Right lung (tissue), 5 donors: ENCODE measurements around the gene MBOAT2. TPM values are rescaled to one million over a fixed set of nuclear protein-coding genes. Genes with fewer than 3 reads are reported as not detected.

Experiments
- DNase-seq, 2 donors: peaks; one replicate each; pipeline ENCODE4 v3.0.0-alpha.2; 2013
- polyA plus RNA-seq, 5 donors: library from polyadenylated mRNA; unstranded; fragments of 120-200 nt; gene quantifications; one replicate each; pipeline versions ENCODE4 v1.2.1 to v1.2.3, GENCODE V29; 2013; ENCODE audit warnings: inconsistent platforms in 1 of 5, low replicate concordance in 1 of 5; ENCODE audit not compliant: insufficient read length in 5 of 5, insufficient read depth in 1 of 5

Gene MBOAT2
- polyA plus RNA-seq, 5 donors, result 38.1 to 89.6 (median 78.8) TPM

DNA sequence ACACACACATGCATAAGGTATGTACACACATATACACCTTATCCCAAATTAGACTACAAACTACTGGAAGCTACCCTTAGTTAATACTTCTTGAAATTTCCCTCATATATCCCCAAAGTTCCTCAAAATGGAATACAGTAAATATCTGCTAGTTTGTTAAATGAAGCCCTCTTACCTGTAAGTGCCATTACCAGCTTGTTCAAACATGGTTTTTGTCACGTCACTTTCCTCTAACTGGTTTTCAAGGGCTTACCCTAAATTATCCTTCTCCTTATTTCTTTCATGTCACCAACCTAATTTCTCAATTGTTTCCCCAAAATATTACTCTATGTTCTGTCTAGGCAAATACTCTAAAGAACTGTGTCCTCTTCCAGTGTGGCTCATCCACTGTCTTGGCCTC lies 141.7 kb downstream of the MBOAT2 start:
- no peak for DNase-seq

DNA sequence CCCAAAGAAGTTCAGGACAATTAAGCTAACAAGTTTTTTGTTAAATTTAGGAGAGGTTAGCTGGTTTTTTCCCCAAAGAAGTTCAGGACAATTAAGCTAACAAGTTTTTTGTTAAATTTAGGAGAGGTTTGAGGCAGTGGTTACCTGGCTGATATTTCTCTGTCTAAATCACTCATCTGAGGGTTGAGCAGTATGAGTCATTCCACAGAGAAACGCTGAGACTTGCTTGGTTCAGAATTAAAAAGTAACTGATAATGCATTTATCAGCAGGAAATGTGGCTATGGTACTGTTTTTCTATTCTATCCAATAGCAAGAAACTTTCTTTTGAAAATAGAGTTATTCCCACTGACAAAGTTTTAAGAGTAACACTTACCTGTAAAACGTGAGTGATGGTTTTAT lies 143.2 kb downstream of the MBOAT2 start:
- DNase-seq, result no peak

DNA sequence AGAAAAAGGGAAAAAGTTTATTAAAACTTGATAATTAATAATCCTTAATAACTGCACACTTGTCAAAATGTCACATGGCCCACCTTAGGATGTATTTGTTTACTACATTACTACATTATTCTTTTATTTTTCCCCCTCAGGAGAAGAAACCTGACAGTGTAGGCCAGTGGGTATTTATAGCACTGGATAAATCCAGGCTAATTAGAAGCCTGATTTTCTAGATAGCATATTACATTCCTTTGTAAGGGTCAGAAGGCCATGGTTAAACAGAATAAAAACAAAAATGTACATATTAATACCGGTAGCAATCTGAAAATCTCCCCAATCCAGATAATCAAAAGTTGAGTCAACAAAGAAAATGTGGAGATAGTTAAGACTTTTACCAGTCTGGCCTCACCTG lies 144.6 kb downstream of the MBOAT2 start:
- no peak for DNase-seq

DNA sequence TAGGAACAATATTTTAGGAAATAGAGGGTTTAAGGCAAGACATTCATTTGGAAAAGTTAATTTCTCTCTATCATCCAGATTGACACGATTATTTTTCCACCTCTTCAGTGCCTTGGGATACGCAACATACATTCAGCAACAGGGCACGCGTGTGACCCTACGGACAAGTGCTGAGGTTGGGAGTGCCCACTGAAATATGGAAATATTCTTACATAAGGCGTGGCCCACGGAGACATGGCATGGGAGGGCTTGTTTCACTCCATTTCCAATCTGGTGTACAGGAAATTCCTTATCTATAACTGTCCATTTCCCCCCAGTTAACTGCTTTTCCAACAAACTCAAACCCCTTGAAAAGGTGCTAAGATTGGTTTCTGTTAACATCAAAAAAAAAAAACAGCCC lies 145.2 kb downstream of the MBOAT2 start:
- DNase-seq, result no peak

DNA sequence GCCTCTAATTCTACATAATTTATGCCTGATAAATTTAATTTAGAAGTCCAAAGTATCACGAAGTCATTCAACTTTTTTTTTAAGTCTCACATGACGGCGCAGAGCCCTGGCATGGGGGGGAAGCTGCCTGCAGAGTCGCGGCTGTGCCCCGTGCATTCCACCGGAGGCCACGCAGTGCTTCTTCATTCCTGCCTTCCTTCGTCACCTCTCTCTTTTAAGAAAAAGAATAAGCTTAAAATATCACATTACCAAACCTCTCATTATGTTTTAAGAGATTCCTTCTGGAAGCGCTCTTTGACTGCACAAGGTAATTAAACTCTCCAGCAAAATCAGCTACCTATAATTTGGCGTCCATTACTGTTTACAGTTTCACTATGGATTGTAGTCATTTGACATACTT lies 145.8 kb downstream of the MBOAT2 start:
- no peak for DNase-seq

DNA sequence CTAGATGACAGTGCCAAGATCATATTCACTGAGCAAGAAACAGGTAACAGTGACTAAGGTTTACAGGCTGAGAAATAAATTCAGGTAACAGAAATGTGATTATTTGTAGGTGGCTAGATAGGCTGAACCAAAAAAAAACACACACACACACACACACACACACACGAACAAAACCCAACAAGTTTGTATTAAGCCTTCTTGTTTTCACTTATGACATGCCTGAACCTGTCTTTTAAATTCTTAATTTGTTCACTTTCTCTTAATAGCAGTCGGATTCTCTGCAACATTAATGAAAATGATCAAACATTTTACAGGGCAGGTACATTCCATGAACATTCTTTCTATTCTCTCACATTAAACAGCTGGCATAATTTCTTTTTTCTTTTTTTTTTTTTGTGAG lies 147.3 kb downstream of the MBOAT2 start:
- DNase-seq, result no peak

DNA sequence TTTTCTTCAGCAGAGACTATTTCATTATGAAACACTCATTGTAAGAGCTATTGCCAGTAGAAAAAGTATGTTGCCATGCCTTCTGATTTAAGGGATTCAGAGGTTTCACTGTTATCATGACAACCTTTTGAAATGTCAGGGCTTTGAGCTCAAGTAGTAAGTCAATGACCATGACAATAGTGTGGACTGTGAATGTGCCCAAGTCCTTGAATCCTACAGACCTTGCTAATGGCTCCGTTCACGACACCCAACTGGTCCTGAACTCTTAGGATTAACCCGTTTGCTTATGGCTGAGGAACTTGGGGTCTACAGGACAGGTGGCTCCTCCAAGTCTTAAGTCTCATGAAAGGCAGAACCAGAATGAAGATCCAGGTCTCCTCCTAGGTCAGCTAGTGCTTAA lies 148.5 kb downstream of the MBOAT2 start:
- no peak for DNase-seq

DNA sequence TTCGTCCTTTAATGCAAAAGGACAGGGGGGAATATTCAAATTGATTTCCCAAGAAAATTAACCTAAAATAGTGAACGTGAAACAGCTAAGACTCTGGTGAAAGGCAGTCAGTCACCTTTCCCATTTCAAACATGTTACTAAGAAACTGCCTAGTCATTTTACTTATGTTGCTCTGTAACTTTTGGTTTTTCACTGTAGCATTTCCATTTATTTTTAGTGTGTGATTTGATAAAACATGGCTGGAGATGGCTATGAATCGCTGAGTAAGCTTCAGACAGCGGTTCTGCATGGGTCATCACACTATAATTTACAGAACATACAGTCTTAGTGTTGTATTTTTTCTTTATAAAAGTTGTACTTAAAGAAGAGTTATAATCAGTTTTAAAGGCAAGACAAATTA lies 150.1 kb downstream of the MBOAT2 start:
- peak in 1 of 2 donors; percentile 38 for DNase-seq

DNA sequence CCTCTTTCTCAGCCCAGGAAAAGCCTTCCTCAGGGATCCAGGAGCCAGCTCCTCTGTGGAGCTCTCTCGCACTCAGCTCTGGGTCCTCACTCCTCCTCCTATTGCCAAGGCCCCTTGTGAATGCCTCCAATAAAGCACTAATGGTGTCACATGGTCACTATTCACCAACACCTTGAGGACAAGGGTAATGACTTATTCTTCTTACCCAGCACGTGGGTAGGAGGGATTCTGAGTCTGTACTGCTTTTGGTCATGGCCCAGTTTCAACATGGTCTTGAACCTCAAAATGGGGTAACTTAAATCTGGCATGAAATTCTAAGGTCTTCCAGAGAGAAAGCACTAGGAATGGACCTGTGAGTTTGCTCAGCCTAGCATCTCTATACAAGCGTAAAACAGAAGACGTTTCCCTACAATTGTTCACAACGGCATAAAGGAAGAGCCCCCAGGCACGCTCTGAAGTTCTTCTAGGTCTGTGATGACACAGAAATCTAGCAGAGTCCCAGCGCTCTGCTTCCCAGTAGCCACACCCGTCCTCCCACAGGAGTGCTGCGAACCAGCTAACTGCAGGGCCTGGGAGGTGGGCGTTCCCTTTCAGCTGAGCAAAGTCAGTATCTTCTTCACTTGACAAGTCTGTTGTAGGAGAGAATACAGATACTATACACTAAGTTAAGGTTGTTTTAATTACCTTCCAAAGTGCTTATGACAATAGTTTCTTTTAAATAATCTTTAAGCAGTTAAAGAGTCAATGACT lies 151.5 kb downstream of the MBOAT2 start:
- DNase-seq, result no peak

DNA sequence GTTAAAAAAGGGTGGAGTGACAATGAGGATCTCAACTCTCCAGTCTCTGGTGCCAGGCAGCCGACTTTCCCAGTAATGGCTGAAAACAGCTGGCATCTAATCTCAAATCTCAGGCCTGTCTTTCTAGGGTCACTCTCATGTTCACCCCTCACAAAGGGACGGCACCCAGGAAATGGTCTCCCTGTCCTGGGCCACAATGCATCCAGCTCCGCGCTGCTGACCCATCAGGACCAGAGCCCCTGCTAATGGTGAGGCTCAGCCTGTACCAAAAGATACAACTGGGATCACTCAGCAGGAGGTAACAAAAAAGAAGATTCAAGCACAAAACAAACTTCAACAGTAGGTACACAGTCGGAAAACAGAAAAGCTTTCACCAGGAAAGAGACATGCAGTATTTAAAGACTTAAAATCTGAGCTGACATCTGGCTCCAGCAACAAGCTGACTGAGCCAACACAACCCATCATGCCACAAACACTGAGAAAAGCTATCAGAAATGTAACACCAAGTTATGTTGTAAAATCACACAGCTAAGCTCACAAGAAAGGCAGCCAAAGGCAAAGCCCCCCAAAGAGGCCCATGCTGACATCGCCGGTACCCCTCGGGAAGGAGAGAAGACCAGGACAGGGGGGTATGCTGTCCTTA lies 152.5 kb downstream of the MBOAT2 start:
- no peak for DNase-seq

DNA sequence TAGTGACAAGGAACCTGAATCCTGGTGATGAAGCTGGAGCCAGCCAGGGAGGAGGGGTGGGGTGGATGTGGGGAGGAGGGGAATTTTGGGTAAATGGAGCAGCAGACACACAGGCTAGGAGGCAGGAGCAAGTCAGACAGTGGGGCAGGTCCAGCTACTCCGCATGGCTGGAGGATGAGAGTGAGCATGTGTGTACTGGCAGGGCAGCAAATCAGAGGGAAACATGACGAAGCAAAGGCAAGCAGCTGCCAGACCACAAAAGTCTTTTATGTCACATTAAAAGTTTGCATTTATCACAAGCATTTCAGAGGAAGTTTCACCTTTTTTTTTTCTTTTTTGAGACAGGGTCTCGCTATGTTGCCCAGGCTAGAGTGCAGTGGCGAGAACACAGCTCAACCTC lies 154.2 kb downstream of the MBOAT2 start:
- DNase-seq, result no peak

DNA sequence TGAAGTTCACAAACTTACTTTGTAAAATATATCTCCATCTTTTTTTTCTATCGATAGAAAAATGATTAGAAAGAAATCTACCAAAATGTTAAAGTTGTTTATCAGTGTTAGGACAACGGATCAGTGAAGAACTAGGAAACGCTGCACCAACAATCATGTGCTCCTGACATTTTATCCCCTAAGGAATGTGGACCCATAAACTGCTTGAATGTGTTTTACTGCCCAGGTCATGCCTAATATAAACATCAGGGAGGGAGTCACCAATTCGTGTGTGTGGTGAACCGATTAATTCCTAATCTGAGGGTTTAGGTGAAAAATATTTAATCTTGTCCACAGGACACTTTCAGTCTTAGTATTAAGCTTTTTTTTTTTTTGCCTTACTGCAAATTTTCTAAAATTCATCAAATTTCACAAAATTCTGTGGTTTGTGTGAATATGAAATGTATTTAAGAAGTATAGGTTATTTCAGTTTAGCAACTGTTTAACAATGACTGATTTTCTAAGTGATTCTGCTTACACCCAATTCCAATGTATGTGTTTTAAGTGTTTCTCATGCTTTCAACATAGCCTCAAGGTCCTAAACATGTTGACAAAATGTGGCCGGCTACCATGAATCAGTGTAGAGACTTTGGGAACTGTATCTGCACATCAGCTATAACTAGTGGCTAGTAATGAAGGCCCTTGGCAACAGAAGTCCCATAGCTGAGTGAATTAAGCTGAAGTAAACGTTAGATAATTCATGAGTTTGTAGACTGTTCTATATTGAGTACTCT lies 155.0 kb downstream of the MBOAT2 start:
- no peak for DNase-seq

DNA sequence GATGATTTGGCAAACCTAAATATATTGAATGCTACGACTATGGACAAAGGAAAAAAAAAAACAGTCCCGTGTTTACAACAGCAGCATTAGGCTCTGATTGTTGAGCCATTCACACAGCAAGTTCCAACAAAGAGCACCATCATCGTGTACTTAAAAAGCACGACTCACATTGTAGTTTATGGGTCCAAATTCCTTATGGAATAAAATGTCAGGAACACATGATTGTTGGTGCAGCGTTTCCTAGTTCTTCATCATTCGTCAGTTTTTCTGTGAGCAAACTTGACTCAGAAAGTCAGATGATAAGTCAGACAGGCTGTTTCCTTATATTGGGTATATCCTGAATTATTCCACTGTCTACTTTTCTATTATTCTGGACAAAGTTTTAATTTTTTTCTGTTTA lies 156.1 kb downstream of the MBOAT2 start:
- no peak for DNase-seq

DNA sequence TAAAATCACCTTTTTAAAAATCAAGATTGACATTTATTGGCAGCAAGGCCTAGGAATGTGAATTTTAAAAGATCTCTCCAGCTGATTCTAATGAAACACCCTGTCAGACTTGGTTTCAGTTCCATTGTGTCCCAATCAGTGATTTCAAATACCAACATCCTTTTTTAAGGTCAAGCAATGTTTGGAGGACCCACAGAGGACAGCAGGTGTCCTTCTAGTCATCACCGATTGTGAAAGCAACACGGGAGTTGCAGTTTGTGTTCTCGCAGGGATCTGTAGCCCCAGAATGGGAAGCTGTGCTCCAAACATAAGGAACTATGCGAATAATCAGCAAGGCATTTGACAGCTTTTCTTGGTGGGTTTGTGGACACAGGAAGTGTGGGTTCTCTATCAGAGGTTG lies 161.6 kb downstream of the MBOAT2 start:
- no peak for DNase-seq

DNA sequence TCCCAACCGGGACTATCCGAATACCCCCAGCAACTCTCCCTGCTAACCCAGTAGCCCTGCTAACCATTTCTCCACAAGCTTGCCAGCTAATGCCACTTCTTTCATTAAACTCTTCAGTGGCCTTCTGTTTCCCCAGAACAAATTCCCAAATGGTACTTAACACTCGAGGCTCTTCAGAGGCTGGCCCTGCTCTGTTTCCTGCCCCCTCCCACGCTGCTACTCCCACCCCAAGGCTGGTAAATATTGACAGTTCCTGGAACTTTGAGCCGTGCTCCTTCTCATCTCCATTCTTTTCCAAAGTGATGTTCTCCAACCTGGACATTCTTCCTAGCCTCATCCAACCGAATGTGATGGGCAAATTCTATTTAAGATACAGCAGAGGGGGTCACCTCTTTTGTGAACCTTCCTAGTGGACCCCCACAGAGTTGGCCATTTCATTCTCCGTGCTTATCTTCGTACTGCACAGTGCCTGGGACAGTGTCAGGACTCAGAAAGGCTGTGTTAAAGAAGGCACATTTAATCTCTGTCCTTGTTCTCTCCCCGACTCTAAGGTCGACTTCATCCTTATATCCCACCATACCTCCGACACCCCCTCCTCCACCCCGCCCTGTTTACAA lies 162.9 kb downstream of the MBOAT2 start:
- DNase-seq, result no peak

DNA sequence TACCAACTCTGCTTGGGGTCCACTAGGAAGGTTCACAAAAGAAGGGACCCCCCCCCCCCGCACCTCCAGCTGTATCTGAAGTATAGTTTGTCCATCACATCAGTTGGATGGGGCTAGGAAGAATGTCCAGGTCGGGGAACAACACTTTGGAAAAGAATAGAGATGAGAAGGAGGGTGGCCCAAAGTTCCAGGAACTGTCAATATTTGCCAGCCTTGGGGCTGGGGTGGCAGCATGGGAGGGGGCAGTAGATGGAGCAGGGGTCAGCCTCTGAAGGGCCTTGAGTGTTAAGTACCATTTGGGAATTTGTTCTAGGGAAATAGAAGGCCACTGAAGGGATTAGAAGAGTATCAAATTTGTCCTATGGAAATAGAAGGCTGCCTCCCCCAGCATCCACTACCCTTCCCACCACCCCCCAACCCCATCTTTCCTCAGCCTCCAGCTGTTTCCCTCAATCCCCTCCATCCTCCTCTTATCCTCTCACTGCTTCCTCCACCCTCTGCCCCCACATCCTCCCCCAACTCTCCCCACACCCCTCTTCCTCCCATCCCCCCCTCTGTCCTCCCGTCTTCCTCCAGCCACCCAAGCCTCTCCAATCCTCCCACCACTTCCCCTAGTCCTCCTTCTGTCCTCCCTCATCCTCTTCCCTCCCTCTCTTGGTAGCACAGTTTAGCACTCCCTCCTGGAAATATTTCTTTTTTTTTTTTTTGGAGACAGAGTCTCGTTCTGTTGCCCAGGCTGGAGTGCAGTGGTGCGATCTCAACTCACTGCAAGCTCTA lies 164.1 kb downstream of the MBOAT2 start:
- no peak for DNase-seq

DNA sequence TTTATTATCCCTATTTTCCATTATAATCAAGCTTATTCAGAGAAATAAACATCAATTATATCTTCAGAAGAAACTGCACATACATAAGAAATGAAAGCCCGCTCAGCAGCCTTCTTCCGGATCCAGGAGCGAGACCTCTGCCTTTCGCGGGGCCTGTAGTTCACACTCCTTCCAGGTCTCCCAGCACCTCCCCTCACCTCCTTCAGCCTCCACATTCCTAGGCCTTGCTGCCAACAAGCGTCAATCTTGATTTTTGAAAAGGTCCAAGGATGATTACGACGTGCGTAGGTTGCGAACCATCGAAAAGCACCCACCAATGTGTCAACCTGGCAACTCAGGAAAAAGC lies 165.7 kb downstream of the MBOAT2 start:
- DNase-seq, result no peak

DNA sequence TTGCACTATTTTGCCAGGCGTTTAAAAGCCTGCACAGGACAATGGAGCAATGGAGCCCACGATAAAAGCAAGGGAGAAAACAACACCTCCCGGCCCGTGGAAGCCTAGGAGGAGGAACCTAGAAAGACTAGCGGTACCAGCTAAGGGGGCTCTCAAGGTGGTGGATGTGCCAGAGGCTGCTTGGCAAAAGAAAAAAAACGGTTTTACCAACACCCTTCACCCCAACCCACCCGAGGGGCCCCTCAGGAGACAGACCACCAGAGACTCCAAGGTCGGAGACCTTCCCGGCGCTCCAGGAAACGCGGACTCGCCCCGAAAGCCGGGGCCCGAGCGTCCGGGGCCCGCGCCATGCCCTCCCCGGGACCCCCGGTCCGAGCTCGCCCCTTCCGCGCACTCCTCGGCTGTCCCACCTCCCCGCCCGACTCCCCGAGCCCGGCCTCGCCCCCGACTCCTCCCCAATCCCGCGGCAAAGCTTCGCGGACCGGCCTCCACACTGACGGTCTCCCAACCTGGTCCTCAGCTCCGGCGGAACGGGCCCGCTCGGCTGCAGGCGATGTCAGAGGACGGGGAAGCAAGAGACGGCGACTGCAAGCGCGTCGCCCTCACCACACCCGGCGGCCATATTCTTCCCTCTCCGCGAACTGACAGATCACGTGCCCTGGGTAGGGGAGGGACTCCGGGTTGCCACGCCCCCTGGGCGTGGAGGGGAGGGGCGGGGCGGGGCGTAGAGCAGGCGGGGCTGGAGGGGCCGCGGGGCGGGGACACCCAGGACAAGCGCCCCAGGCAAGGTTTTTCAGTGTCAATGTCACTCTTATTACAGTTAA lies 166.3 kb downstream of the MBOAT2 start, which contains the start of gene KIDINS220:
TSS of gene KIDINS220 (minus strand) at position 643 of the 824 bp plus-strand sequence. CDS start 10,520 bp downstream, outside the sequence.
- peak; percentile 86 to 89 for DNase-seq

DNA sequence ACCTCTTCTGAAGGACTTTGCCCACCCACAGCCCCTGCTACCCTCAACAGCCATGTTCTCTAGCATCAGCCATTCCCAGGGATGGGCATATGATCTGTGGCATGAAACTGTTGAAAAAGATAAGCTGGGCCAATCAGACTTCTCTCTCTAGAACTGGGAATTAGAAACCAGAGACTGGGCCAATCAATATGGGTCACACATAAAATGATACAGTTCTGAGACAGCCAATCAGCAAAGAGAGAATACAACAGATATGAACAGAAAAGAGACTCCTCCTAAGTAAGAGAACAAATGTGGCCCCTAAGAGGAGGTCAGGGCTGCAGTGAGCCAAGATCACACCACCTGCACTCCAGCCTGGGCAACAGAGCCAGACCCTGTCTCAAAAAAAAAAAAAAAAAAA lies 168.2 kb downstream of the MBOAT2 start:
- no peak for DNase-seq

DNA sequence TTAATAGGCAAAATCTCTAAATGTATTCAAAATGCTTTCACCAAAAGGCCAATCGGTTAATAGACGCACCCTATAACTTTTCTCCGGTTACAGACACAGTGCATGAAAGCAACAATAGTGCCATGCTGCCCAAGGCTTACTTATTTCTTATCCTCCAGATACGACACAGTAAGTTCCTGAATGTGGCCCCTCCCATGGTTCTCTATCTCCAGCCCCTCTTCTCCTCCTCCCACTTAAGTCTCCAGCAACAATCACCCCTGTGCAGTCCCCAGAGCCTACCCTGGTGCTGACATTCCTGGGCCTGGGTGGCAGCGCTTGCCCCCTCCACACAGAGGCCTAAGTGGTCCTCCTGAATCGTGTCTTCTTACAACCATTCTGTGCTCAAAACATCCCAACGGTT lies 169.6 kb downstream of the MBOAT2 start:
- no peak for DNase-seq

DNA sequence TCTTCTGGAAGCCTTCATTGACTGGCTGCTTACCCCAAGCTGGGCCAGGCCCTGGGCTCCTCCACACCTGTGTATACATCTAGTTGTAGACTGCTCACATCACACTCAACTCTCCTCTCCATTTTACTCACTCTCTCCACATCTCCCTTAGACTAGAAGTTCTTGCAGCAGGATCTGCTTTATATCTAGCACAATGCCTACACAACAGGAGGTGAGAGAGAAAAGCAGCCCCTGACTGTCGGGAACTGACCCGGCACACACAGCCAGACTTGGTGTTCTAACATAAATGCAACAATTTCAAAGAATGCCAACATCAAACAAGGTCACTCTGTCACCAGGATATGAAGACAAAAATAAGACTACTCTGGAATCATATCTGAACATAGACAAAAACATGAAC lies 172.0 kb downstream of the MBOAT2 start:
- DNase-seq, result no peak
